Measurements from ENCODE around the gene WIPF3. TPM values are rescaled to one million over a fixed set of nuclear protein-coding genes. Genes with fewer than 3 reads are reported as not detected.

WIPF3 gene
- total RNA-seq, 1 donor from 2014 or later, result 0.37 TPM

DNA sequence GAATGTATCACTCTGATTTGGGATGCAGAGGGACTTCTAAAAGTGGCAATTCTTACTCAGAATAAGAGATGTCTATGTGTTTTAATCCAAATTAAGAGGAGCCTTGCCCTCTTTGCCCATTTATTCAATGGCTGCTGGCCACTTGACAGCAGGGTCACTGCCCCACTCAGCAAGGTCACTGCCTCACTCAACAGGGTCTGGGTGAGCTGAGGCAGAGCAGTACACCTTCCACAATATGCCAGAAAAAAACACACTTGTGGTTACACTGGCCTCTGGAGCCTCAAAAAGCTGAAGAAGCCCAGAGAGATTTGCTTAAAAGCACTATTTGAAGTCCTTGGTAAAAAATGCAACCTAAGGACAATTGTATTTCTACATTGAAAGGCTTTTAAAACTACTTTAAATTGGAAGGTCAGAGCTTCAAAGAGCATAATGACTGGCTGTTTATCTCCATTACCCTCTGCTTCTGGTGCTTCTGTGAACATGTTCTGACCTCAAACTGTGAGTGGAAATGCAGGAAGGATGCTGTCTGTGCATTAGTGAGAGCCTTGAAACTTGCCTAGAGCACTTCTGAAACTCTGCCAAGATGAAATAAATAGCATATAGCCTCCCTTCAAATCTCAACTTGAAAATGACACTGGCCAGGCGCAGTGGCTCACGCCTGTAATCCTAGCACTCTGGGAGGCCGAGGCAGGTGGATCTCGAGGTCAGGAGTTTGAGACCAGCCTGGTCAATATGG lies 35.1 kb upstream of the WIPF3 start:
- Mint-ChIP-seq H3K9me3 (ENCODE audit: unreplicated experiment) (no peaks in the 10 kb centered on the region), H3K27ac (ENCODE audit: unreplicated experiment) (no peak overlapping the region), H3K27me3 (ENCODE audit: unreplicated experiment) (no peaks in the 10 kb centered on the region), H3K36me3 (ENCODE audit: unreplicated experiment) (no peaks in the 10 kb centered on the region), H3K4me1 (ENCODE audit: low read depth, unreplicated experiment) (no peaks in the 10 kb centered on the region), H3K4me3 (ENCODE audit: unreplicated experiment) (no peak overlapping the region)
- TF ChIP-seq, protein P1, sequence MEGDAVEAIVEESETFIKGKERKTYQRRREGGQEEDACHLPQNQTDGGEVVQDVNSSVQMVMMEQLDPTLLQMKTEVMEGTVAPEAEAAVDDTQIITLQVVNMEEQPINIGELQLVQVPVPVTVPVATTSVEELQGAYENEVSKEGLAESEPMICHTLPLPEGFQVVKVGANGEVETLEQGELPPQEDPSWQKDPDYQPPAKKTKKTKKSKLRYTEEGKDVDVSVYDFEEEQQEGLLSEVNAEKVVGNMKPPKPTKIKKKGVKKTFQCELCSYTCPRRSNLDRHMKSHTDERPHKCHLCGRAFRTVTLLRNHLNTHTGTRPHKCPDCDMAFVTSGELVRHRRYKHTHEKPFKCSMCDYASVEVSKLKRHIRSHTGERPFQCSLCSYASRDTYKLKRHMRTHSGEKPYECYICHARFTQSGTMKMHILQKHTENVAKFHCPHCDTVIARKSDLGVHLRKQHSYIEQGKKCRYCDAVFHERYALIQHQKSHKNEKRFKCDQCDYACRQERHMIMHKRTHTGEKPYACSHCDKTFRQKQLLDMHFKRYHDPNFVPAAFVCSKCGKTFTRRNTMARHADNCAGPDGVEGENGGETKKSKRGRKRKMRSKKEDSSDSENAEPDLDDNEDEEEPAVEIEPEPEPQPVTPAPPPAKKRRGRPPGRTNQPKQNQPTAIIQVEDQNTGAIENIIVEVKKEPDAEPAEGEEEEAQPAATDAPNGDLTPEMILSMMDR (IDR thresholded peaks at IDR 0.05; ENCODE audit: partially characterized antibody, unreplicated experiment), result no peak
- no peak for DNase-seq

DNA sequence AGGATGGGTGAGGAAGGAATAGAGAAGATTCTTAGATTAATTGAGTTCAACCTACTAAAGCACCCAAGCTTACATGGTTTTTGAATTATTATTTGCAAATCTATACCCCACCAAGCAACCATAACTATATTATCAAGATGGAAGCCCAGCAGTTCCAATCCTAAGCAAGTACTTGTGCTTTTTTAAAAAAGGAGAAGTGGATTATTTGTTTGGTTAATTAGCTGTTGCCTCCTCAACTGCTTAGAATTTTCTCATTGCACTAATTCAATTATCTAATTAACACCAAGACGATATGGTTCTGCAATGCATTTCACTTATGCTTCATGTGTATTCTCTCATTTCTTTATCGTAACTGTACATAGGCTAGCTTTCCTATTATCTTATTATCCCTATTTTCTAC lies 27.3 kb upstream of the WIPF3 start:
- no peaks in the 10 kb centered on the region for H3K4me1 Mint-ChIP-seq (ENCODE audit: low read depth, unreplicated experiment)
- peaks cover 2% of the 10 kb centered on the region for H3K27me3 Mint-ChIP-seq (ENCODE audit: unreplicated experiment)
- H3K9me3 Mint-ChIP-seq (ENCODE audit: unreplicated experiment), result no peaks in the 10 kb centered on the region
- DNase-seq, result no peak
- H3K36me3 Mint-ChIP-seq (ENCODE audit: unreplicated experiment), result peaks cover 4% of the 10 kb centered on the region
- TF ChIP-seq, protein P1 (IDR thresholded peaks at IDR 0.05; ENCODE audit: partially characterized antibody, unreplicated experiment), result no peak
- H3K4me3 Mint-ChIP-seq (ENCODE audit: unreplicated experiment), result no peak overlapping the region
- no peak overlapping the region for H3K27ac Mint-ChIP-seq (ENCODE audit: unreplicated experiment)

DNA sequence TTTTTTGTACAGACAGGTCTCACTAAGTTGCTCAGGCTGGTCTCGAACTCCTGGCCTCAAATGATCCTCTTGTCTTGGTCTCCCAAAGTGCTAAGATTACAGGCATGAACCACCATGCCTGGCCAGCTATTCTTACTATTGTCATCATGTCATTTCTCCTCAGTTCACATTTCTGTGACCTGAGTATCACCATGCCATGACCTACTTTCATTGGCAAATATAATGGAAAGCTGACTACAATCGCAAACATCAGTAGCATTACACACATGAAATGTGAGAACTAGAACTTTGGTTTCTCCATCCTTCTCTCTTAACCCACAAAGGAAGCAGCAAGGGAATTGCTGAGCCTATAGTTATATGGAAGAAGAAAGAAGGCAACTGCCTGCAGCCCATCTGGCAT lies 26.0 kb upstream of the WIPF3 start:
- peaks cover 2% of the 10 kb centered on the region for H3K27me3 Mint-ChIP-seq (ENCODE audit: unreplicated experiment)
- peaks cover 4% of the 10 kb centered on the region for H3K36me3 Mint-ChIP-seq (ENCODE audit: unreplicated experiment)
- no peaks in the 10 kb centered on the region for H3K4me1 Mint-ChIP-seq (ENCODE audit: low read depth, unreplicated experiment)
- no peak overlapping the region for H3K27ac Mint-ChIP-seq (ENCODE audit: unreplicated experiment)
- no peaks in the 10 kb centered on the region for H3K9me3 Mint-ChIP-seq (ENCODE audit: unreplicated experiment)
- TF ChIP-seq, protein P1 (IDR thresholded peaks at IDR 0.05; ENCODE audit: partially characterized antibody, unreplicated experiment), result no peak
- DNase-seq, result no peak
- no peak overlapping the region for H3K4me3 Mint-ChIP-seq (ENCODE audit: unreplicated experiment)

DNA sequence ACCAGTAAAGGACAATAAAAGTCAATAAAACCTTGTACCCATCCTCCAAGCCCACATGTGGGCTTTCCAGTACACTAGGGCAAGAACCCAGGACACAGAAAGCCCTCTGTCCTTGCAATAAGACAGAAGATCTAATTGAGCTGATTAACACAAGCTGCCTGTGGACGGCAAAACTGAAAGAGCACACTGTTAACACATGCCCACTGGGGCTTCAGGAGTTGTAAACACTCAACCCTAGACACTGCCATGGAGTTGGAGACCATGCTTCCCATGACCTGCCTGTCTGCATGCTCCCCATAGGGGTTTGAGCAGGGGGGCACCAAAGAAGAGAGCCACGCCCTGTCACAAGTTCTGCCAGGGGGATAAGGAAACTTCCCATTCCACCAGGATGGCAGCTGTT lies 22.6 kb upstream of the WIPF3 start:
- no peaks in the 10 kb centered on the region for H3K27me3 Mint-ChIP-seq (ENCODE audit: unreplicated experiment)
- H3K4me3 Mint-ChIP-seq (ENCODE audit: unreplicated experiment), result no peak overlapping the region
- H3K4me1 Mint-ChIP-seq (ENCODE audit: low read depth, unreplicated experiment), result no peaks in the 10 kb centered on the region
- peaks cover 4% of the 10 kb centered on the region for H3K36me3 Mint-ChIP-seq (ENCODE audit: unreplicated experiment)
- no peaks in the 10 kb centered on the region for H3K9me3 Mint-ChIP-seq (ENCODE audit: unreplicated experiment)
- DNase-seq, result no peak
- TF ChIP-seq, protein P1 (IDR thresholded peaks at IDR 0.05; ENCODE audit: partially characterized antibody, unreplicated experiment), result no peak
- H3K27ac Mint-ChIP-seq (ENCODE audit: unreplicated experiment), result no peak overlapping the region

DNA sequence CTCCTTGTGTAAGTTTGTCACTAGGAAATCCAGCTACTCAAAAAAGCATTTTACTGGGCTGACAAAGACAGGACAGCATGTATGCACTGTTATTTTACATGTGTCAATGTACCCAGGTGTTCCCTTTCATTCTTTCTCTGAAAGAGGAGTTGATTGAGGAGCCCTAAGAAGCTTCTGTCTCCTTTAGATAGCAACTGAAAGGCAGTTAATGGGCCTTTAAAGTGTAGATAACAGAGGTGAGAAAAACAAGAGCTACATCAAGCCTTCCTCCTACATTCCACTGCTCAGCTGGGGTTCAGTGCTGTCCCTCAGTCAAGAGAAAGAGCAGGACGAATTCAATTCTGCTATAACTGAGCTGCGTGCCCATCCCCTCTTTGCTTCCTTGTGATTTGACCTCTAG lies 12.8 kb upstream of the WIPF3 start:
- Mint-ChIP-seq H3K9me3 (ENCODE audit: unreplicated experiment) (no peaks in the 10 kb centered on the region), H3K27me3 (ENCODE audit: unreplicated experiment) (peaks cover 2% of the 10 kb centered on the region), H3K27ac (ENCODE audit: unreplicated experiment) (no peak overlapping the region), H3K36me3 (ENCODE audit: unreplicated experiment) (no peaks in the 10 kb centered on the region), H3K4me1 (ENCODE audit: low read depth, unreplicated experiment) (no peaks in the 10 kb centered on the region), H3K4me3 (ENCODE audit: unreplicated experiment) (no peak overlapping the region)
- TF ChIP-seq, protein P1 (IDR thresholded peaks at IDR 0.05; ENCODE audit: partially characterized antibody, unreplicated experiment), result no peak
- DNase-seq, result no peak
